ENCODE results near the gene MCF2L. TPM values are rescaled to one million over a fixed set of nuclear protein-coding genes. Genes with fewer than 3 reads are reported as not detected.

The MCF2L gene
- total RNA-seq, 1 experiment from 2014 or later, result not detected

DNA sequence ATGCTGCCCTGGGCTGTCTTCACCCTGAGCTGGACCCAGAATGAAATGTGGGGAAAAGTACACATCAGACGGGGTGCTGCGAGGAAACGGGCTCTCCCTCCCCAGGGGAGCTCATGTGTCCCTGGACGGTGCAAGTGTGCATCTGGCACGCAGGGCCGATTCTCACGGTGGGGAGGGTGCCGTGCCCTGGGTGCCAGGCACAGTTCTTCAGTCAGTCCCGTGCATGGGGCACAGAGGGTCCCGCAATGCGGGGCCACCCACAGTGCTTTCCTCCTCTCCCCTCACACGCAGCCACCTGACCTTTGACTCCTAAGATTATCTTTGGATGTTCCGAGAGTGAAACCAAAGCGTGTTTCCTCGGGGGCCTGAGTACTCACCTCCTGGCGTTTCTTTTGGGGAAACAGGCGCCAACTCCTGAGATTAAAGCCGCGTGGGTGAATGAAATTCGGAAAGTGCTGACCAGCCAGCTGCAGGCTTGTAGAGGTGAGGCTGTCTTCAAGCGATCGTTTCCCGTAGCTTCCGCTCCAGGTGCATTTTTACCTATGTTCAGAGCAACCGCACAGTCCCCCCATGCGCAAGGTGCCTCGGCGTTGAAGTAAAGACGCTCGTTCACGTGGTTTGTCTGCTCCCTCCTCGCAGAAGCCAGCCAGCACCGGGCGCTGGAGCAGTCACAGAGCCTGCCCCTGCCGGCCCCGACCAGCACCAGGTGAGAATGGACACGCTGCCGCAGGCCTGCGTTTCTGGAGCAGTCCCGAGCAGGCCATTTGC lies 119.1 kb downstream of the MCF2L start:
- ChIA-PET POLR2A (no interaction called here), CTCF (interaction anchor here (0.6 kb wide), 2 partner anchors 61 to 87 kb away, joined by 3 read pairs; no protein-coding TSS in a partner anchor)
- H3K9me3 Mint-ChIP-seq (ENCODE audit: unreplicated experiment), result no peaks in the 10 kb centered on the region
- intact Hi-C loops (cut with micrococcal nuclease), result no loop called here
- TF ChIP-seq, protein P1, sequence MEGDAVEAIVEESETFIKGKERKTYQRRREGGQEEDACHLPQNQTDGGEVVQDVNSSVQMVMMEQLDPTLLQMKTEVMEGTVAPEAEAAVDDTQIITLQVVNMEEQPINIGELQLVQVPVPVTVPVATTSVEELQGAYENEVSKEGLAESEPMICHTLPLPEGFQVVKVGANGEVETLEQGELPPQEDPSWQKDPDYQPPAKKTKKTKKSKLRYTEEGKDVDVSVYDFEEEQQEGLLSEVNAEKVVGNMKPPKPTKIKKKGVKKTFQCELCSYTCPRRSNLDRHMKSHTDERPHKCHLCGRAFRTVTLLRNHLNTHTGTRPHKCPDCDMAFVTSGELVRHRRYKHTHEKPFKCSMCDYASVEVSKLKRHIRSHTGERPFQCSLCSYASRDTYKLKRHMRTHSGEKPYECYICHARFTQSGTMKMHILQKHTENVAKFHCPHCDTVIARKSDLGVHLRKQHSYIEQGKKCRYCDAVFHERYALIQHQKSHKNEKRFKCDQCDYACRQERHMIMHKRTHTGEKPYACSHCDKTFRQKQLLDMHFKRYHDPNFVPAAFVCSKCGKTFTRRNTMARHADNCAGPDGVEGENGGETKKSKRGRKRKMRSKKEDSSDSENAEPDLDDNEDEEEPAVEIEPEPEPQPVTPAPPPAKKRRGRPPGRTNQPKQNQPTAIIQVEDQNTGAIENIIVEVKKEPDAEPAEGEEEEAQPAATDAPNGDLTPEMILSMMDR (IDR thresholded peaks at IDR 0.05; ENCODE audit: unreplicated experiment), result no peak
- H3K36me3 Mint-ChIP-seq (ENCODE audit: insufficient read depth, unreplicated experiment), result no peaks in the 10 kb centered on the region
- H3K27me3 Mint-ChIP-seq (ENCODE audit: insufficient read depth, unreplicated experiment), result peaks cover 11% of the 10 kb centered on the region
- H3K4me1 Mint-ChIP-seq (ENCODE audit: insufficient read depth, unreplicated experiment), result no peaks in the 10 kb centered on the region
- BruUV-seq (replicated peaks), result no TSS peak
- no peak overlapping the region for H3K27ac Mint-ChIP-seq (ENCODE audit: low read depth, unreplicated experiment)
- H3K4me3 Mint-ChIP-seq (ENCODE audit: unreplicated experiment), result no peak overlapping the region
- DNase-seq (ENCODE audit: unreplicated experiment), result no peak

- TF ChIP-seq, protein P1 (IDR thresholded peaks at IDR 0.05; ENCODE audit: unreplicated experiment), result no peak
- H3K27me3 Mint-ChIP-seq (ENCODE audit: insufficient read depth, unreplicated experiment), result peaks cover 11% of the 10 kb centered on the region
- CTCF ChIA-PET, result interaction anchor here (0.6 kb wide), 1 partner anchor 62 kb away, joined by 3 read pairs; no protein-coding TSS in a partner anchor
- POLR2A ChIA-PET, result no interaction called here
- no peak for DNase-seq (ENCODE audit: unreplicated experiment)
- BruUV-seq (replicated peaks), result no TSS peak
- no peaks in the 10 kb centered on the region for H3K9me3 Mint-ChIP-seq (ENCODE audit: unreplicated experiment)
- H3K4me1 Mint-ChIP-seq (ENCODE audit: insufficient read depth, unreplicated experiment), result no peaks in the 10 kb centered on the region
- no peak overlapping the region for H3K27ac Mint-ChIP-seq (ENCODE audit: low read depth, unreplicated experiment)
- intact Hi-C loops (cut with micrococcal nuclease), result no loop called here
- H3K4me3 Mint-ChIP-seq (ENCODE audit: unreplicated experiment), result no peak overlapping the region
- H3K36me3 Mint-ChIP-seq (ENCODE audit: insufficient read depth, unreplicated experiment), result no peaks in the 10 kb centered on the region
Observed at GRCh38 chr13:113088691-113089020, 119.6 kb downstream of the MCF2L start.

- TF ChIP-seq, protein P1 (IDR thresholded peaks at IDR 0.05; ENCODE audit: unreplicated experiment), result no peak
- H3K4me3 Mint-ChIP-seq (ENCODE audit: unreplicated experiment), result no peak overlapping the region
- no peak overlapping the region for H3K27ac Mint-ChIP-seq (ENCODE audit: low read depth, unreplicated experiment)
- peaks cover 11% of the 10 kb centered on the region for H3K27me3 Mint-ChIP-seq (ENCODE audit: insufficient read depth, unreplicated experiment)
- no TSS peak for BruUV-seq (replicated peaks)
- intact Hi-C loops (cut with micrococcal nuclease), result no loop called here
- ChIA-PET CTCF (interaction anchor here (0.6 kb wide), 1 partner anchor 29 kb away, joined by 3 read pairs; no protein-coding TSS in a partner anchor), POLR2A (no interaction called here)
- DNase-seq (ENCODE audit: unreplicated experiment), result no peak
- no peaks in the 10 kb centered on the region for H3K9me3 Mint-ChIP-seq (ENCODE audit: unreplicated experiment)
- H3K4me1 Mint-ChIP-seq (ENCODE audit: insufficient read depth, unreplicated experiment), result no peaks in the 10 kb centered on the region
- no peaks in the 10 kb centered on the region for H3K36me3 Mint-ChIP-seq (ENCODE audit: insufficient read depth, unreplicated experiment)
Observed at GRCh38 chr13:113089693-113090414, 120.8 kb downstream of the MCF2L start.

GRCh38 chr13:113090415-113090770 lies 121.4 kb downstream of the MCF2L start:
- TF ChIP-seq, protein P1 (IDR thresholded peaks at IDR 0.05; ENCODE audit: unreplicated experiment), result no peak
- intact Hi-C loops (cut with micrococcal nuclease), result no loop called here
- ChIA-PET POLR2A (no interaction called here), CTCF (interaction anchor here (0.6 kb wide), 2 partner anchors 28 to 61 kb away, joined by 3 read pairs; no protein-coding TSS in a partner anchor)
- no peaks in the 10 kb centered on the region for H3K9me3 Mint-ChIP-seq (ENCODE audit: unreplicated experiment)
- H3K27me3 Mint-ChIP-seq (ENCODE audit: insufficient read depth, unreplicated experiment), result peaks cover 11% of the 10 kb centered on the region
- H3K4me3 Mint-ChIP-seq (ENCODE audit: unreplicated experiment), result no peak overlapping the region
- no peaks in the 10 kb centered on the region for H3K4me1 Mint-ChIP-seq (ENCODE audit: insufficient read depth, unreplicated experiment)
- no peak for DNase-seq (ENCODE audit: unreplicated experiment)
- no peaks in the 10 kb centered on the region for H3K36me3 Mint-ChIP-seq (ENCODE audit: insufficient read depth, unreplicated experiment)
- H3K27ac Mint-ChIP-seq (ENCODE audit: low read depth, unreplicated experiment), result no peak overlapping the region
- BruUV-seq (replicated peaks), result no TSS peak
